NCI-H82 (cell line): ENCODE data around the gene APBB3.

Experiments
- DNase-seq: peaks from one replicate; lab custom pipeline; 2025; lab: John Stamatoyannopoulos, UW

Gene APBB3

DNA sequence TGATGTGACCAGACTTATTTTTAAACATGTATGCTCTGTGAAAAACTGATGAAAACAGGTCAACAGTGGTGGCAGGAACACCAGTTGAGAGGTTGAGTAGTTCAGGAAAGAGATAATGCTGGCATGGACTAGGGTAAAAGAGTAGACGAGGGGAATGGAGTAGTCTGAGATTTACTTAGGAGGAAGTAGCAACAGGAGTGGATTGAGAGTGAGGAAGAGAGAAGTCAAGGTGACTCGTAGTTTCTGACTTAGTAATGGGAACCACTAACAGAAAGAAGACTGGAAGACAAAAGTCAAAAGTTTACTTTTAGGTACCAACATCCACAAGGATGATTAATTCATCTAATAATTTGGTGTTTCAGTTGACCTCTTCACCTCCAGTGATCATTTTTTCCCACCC is 10.7 kb downstream of the APBB3 start:
- no peak for DNase-seq

DNA sequence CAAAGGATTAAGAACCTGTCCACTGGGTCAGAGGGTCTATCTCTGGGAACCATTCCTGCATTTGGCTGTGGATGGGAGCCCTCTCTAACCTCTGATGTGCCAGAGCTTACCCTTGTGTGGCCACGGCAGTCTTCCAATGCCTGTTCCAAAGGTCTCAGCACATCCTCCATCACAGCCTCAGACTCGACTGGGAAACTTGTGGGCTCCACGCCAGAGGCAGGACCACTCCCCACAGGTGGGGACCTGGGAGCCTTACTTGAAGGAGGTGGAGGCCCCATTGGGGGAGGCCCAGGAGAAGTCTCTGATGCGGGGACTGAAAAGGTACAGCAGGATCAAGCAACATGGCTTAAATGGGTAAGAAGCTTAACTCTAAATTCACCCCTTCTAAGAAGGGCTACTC is 12.5 kb downstream of the APBB3 start:
- no peak for DNase-seq

DNA sequence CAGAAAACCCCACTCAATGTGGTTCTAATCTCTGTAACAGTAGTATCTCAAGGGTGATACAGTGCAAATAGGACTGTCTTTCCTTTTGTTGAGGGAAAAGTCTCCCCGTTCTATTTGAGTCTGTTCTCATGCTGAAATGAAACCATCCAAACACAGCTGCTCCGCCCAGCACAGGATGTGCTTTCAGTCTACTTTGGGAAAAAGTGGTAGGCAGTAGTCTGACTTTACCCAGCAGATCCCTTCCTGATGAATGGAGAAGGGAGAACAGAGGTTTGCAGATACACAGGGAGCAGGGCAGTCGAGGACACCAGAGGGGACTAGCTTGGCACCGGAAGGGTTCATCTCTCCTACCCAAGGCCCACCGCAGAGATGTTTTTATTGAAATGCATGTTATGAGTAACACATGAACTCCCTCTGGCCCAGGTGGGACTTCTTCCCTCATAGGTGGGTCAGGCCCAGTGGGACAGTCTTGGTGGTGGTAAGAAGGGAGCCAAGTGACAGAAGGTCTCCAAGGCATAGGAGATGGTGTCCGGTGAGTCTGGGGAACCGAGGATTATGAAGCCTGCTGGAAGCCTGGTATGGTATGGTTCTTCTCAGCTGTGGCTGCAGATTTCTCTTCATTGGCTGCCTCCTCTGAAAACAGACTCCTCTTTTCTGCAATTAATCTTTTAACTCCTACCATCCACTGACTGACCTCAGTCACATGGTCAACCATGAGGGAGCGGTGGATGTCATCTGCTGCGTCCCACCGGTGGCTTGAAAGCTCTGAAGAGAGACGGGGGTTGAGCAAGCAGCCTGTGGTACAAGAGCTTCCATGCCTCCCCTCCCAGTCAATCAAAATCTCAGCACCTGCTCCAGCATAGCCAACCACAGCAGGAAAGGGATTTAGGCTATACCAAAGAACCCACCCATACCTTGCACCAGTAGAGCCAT is 14.0 kb downstream of the APBB3 start:
- no peak for DNase-seq

DNA sequence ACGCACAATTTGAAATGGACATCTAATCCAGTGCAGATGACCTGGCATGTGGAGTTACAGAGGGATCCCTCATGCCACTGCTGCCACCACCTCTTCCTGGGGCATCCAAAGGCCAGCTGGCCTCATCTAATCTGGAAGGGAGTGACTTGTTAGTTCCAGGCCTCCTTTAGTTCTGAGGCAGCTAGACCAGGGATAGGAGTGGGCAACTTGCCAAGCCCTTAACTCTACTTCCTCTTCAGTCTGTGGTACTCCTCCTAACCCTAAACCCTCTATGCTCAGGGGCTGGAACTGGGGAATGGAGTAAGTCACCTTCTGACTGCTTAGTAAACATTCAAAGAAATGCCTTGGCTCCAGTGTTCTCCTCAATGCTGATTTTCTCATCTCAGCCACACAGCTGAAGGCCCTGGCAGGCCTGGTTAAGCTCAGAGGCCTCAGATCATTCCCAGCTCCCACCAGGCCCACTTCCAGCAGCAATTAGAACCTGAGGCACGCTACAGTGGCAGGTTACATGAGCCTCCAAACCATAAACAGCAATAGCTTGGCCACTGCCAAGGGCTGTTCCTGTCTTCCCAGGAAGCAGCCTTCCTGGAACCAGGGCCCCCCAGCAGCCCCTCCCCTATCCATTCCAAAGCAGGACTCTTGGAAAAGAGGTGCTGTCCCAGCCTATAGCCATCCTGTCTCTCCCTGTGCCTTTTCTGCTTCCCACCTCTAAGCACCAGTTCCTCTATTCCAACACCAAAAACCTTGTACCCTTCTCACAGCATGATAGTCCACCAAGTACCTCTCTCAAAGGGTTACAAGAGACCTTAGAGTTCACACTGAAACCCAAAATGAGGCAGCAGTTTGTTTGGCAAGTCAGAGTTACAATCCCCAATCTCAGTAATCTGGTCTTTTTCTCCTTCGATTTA is 14.9 kb downstream of the APBB3 start:
- DNase-seq = peak; percentile 10

DNA sequence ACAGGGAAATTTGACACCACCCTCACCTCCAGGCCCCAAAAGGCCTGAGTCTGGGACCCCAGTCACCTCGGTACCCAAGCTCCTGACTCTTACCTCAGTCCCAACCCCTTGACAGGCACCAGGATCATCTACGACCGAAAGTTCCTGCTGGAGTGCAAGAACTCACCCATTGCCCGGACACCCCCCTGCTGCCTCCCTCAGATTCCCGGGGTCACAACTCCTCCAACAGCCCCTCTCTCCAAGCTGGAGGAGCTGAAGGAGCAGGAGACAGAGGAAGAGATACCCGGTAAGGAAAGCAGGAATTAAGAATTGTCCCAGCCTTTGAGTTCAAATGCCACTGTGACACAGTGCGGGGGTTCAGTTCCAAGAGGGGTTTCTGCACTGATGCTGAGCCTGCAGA is 15.6 kb downstream of the APBB3 start:
- no peak for DNase-seq

DNA sequence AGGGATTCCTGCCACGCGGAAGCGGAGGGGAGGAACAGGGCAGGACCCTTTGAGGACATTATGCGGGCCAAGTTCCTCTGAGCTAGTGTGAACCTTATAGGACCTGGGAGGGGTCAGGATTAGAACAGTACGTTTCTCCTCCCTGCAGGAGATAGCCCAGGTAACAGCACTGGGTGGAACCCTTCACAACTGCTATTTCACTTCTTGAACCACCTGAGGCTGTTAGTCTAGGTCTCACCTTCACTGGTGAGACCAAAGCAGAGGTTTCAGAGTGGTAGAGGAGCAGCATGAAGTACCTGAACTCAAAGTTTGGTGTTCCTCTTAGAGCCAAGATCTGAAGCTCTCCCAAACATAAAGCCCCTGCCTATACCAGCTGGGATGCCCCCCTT is 16.1 kb downstream of the APBB3 start:
- peak; percentile 35 for DNase-seq

DNA sequence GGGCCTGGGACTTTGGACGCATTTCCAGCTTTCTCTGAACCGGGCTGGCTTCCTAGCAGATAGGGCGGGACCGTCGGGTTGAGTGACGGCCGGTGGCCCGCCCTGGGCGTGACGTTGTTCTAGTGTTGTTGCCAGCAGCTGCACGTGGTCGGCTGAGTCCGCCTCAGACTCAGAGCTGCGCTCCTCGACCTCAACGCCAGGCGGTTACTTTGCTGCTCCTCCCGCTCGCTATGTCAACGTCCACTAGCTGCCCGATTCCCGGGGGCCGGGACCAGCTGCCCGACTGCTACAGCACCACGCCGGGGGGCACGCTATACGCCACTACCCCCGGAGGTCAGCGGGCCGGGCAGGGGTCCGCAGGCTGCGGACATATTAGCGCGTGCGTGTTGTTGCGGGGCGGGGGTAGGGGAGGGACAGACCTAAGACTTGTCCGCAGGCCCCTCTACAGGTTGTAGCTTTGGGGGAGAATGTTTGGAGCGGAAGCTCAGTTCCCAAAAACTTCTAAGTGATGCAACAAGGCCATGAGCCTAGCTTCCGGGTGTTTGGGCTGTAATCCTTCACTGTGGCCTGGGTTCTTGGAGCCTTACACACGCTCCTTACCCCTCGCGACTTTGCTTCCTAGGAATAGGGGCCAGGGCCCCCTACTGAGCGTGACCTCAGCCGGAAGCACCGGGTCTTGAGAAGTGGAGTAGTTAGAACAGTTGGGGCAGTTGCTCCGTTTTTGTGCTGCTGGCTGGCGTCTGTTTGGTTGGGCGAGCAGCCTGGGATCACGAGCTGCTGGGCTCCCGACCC is 16.7 kb downstream of the APBB3 start, which contains the start of gene EIF4EBP3:
Gene EIF4EBP3 (plus strand): TSS at position 155 of the 792 bp plus-strand sequence. CDS start 76 bp downstream, at position 231.
- peak; percentile 93 for DNase-seq

DNA sequence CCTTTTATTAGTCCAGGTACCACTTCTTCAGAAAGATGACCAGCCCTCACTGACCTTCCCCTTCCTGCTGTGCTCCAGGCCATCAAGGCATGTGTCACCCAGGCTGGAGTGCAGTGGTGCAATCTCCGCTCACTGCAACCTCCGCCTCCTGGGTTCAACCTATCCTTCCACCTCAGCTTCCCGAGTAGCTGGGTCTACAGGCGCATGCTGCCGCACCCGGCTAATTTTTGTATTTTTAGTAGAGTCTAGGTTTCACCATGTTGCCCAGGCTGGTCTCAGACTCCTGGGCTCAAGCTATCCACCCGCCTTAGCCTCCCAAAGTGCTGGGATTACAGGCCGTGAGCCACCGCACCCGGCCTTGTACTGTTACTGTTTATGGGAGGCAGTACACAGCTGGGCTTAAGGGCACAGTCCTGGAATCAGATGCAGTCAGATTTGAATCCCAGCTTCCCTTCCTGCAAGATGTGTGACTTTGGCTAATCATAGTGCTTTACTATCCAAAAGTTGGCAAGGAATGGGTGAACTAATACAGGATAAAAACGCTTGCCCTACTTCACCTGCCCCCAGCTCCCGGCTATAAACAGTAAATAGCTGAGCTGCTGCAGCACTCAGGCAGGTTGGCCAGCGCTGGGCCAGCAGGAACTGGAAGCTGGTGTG is 17.4 kb downstream of the APBB3 start:
- peak; percentile 55 for DNase-seq

DNA sequence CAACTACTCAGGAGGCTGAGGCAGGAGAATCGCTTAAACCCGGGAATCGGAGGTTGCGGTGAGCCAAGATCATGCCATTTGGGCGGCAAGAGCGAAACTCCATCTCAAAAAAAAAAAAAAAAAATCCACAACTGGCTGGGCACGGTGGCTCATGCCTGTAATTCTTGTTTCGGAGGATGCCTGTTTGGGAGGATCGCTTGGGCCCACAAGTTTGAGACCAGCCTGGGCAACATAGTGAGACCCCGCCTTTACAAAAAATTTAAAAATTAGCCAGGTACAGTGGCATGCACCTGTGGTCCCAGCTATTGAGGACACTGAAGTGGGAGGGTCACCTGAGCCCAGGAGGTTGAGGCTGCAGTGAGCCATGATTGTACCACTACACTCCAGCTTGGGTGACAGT is 18.8 kb downstream of the APBB3 start:
- DNase-seq = no peak

DNA sequence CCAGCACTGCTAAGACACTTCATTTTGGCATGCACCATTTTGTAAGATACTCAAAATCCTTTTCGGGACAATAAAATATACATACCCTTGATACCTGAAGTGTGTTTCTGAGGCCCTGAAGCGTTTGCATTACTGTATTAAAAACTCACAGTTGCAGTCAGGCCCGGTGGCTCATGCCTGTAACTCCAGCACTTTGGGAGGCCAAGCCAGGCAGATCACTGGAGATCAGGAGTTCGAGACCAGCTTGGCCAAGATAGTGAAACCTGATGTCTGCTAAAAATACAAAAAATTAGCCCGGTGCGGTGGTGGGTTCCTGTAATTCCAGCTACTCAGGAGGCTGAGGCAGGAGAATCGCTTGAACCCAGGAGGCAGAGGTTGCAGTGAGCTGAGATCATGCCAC is 19.4 kb downstream of the APBB3 start:
- DNase-seq = no peak

DNA sequence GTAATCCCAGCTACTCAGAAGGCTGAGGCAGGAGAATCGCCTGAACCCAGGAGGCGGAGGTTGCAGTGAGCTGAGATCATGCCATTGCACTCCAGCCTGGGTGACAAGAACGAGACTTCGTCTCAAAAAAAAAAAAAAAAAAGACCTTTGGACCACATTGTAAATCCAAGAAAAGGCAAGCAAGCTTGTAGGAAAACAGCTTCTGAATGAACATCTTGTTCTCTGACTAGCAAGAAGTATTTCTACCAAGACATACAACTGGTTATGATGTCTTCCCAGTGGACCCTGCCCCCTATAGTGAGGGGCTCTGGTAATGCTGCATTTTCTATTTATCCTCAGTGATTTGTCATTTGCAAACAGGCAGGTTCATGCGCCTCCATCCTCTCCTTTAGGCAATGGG is 21.4 kb downstream of the APBB3 start:
- DNase-seq = no peak

DNA sequence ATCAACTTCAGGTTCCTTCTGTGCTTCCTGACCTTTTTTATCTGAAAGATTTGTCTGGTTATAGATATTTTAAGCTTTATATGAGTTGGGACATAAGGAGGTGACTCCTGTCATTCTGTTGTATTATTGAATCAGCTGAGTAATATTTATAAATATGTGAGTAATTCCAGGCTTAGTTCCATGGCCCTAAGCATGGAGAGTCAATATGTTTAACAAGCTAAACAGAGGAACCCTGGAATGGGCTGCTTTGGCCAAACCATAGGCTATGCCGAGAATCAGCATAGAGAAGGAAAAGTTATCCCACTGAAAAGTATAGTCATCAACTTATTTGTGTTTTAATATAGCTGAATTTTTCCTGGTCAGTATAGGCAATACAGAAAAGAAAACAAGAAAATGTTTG is 24.2 kb downstream of the APBB3 start:
- DNase-seq = no peak

DNA sequence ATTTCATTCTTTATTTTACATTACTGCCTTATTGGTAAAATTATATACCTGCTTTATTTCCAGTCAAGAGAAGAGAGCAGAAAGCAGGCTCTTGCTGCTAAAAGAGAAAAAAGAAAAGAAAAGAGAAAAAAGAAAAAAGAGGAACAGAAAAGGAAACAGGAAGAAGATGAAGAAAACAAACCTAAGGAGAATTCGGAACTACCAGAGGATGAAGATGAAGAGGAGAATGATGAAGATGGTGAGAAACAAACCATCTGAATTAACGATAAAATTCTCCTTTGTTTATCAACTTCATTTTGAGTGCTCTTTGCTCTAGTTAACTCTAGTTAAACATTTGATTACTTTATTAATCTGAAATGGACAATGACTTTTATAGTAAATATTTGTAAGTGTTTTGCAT is 40.4 kb downstream of the APBB3 start:
- DNase-seq = no peak

DNA sequence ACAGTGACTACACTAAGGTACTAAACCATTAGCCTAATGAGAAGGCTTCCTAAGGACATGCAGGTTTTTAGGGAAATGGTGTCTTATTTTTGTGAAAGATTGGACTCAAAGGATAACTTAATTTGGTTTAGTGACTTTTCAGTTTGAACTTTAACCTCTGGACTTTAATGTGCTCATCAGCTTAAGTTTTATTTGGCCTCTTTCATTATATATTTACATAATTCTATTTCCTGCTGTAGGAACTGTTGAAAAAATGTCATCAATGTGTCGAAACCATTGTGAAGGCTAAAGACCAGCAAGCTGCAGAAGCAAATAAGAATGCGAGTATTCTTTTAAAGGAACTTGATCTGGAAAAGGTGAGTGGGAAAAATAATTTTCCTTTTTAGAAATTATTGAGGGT is 51.3 kb downstream of the APBB3 start:
- no peak for DNase-seq

DNA sequence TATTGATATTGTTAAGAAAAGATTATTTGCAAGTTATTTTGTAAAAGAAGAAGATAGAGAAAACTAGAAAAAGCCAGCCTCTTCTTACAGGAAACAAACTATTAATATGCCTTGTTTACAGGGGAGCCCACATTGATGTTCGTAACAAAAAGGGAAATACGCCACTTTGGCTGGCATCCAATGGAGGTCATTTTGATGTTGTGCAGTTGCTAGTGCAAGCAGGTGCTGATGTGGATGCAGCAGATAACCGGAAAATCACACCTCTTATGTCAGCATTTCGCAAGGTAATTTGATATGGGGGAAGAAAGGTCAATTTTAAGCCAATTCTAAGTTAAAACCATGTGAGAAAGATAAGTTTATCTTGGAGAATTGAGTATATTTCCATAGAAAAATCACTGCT is 54.5 kb downstream of the APBB3 start:
- DNase-seq = no peak
